Heart left ventricle (tissue), 16 donors: ENCODE data around the gene SOCS6. TPM values are rescaled to one million over a fixed set of nuclear protein-coding genes. Genes with fewer than 3 reads are reported as not detected.

Source experiments
- ATAC-seq, 4 donors: fragments of 200-7000 bp; cut with Tn5 transposase; one replicate each; pipeline ENCODE4 v1.9.1; 2020 to 2022; ENCODE audit warnings: moderate library complexity in 4 of 4, mild to moderate bottlenecking in 3 of 4, moderate number of reproducible peaks in 1 of 4
- DNase-seq, 5 donors: peaks; one replicate each; pipeline ENCODE4 v3.0.0-alpha.2; 2020
- H3K27ac ChIP-seq, 12 donors: fragments of 200-600 bp; sonication (generic) in 4 of 12; one replicate each; pipeline versions ENCODE4 v1.5.0 to v1.8.0; 2016 to 2022; ENCODE audit warnings: mild to moderate bottlenecking in 2 of 12
- H3K27me3 ChIP-seq, 9 donors: fragments of 200-600 bp; sonication (generic) in 2 of 9; one replicate each; pipeline versions ENCODE4 v1.5.1 to v1.8.0; 2016 to 2022; ENCODE audit warnings: mild to moderate bottlenecking in 3 of 9
- H3K36me3 ChIP-seq, 9 donors: fragments of 200-600 bp; sonication (generic) in 2 of 9; one replicate each; pipeline versions ENCODE4 v1.5.0 to v1.8.0; 2018 to 2022; ENCODE audit warnings: mild to moderate bottlenecking in 2 of 9
- H3K4me1 ChIP-seq, 12 donors: fragments of 200-600 bp; sonication (generic) in 4 of 12; one replicate each; pipeline versions ENCODE4 v1.5.0 to v1.8.0; 2016 to 2022; ENCODE audit warnings: mild to moderate bottlenecking in 3 of 12
- H3K4me3 ChIP-seq, 12 donors: fragments of 200-600 bp; sonication (generic) in 4 of 12; one replicate each; pipeline versions ENCODE4 v1.5.0 to v1.8.0; 2017 to 2022; ENCODE audit warnings: mild to moderate bottlenecking in 9 of 12, moderate library complexity in 4 of 12
- H3K9me3 ChIP-seq, 12 donors: fragments of 200-600 bp; sonication (generic) in 4 of 12; one replicate each; pipeline versions ENCODE4 v1.5.0 to v1.8.0; 2016 to 2022; ENCODE audit warnings: mild to moderate bottlenecking in 1 of 12
- POLR2A ChIP-seq, 2 donors: fragments of 450-650 bp; IDR thresholded peaks; one replicate each; pipeline ENCODE4 v1.6.1; 2017; ENCODE audit warnings: antibody characterized with exemption in 2 of 2, mild to moderate bottlenecking in 2 of 2, moderate library complexity in 2 of 2
- WGBS, 4 donors: extraction: QIAGEN DNeasy Blood & Tissue Kit in 2 of 4; methylation state at CpG; one replicate each; pipeline versions ENCODE4 v1.1.5 to v1.1.7; 2013 to 2018; 5-methylcytosine and 5-hydroxymethylcytosine counted together
- intact Hi-C, 10 donors: fragments of 100-400 bp; cut with DNase I; formaldehyde crosslinking; loops; one replicate each; pipeline versions ENCODE4 v1.11.1 to v1.14.2; 2022
- polyA plus RNA-seq, 2 donors: library from polyadenylated mRNA; stranded (reverse); fragments of 200-250 nt; gene quantifications; one replicate each; pipeline ENCODE4 v1.2.3, GENCODE V29; 2013
- total RNA-seq, 9 donors: library from RNA; depleted of rRNA in 2 of 9; stranded (reverse); fragments of >200 nt in 2 of 9; fragmentation: NEBNext Ultra II Directional in 3 of 9; extraction: Animal tissue kit (Norgen Biotek cat#: 25700) in 3 of 9; gene quantifications; one replicate each; pipeline versions ENCODE4 v1.1.0 to v1.2.4, GENCODE V29; 2016 to 2023
- TF ChIP-seq, protein P1 (sequence below), 12 donors: fragments of 200-600 bp; sonication (generic) in 4 of 12; IDR thresholded peaks; one replicate each; pipeline versions ENCODE4 v1.5.0 to v1.8.0; 2018 to 2022; ENCODE audit warnings: antibody characterized with exemption in 12 of 12, mild to moderate bottlenecking in 5 of 12
- donor health status: ischemic (EF 13 %, LVEDD 7.1; RV severe dilation, severe dysfunction).
- donor health status: healthy with polysubstance abuse.
- donor health status: DM: no; HTN: yes; CAD: no.
- donor health status: DM: no; HTN: no; CAD: no.
- donor health status: ischemic (EF 25% LVEDD 6.9; RV normal size, moderate dysfunction).
- donor health status: ischemic (EF 25% LVEDD 5.7; RV mildly dilated, moderate dysfunction).
- donor health status: healthy.
- donor health status: DM: yes; HTN: yes; CAD: no.
- donor health status: ischemic (EF 35%, LVEDD 5.7; RV mildly dilated, moderate dysfunction).
- donor health status: nonischemic (EF 11% LVEDD 7.7; RV severe dilation, severe dysfunction).
- donor health status: DM: yes; HTN: yes; CAD: no.
- donor health status: PGD.
- donor health status: ischemic (EF 29% LVEDD 5.4; RV normal size, mild dysfunction).
- donor health status: nonischemic (EF 23%, LVEDD 6.1; RV moderate dilation, normal function).

Gene SOCS6
- total and polyA plus RNA-seq, 11 donors: 6.5 to 32.9 (median 21.4) TPM

GRCh38 chr18:70334264-70334663, 45.4 kb downstream of the SOCS6 start:
- DNase-seq (no peak), ATAC-seq (no peak)
- intact Hi-C loops: loop anchor here in 1 of 10 donors (10.0 kb wide), 1 partner anchor 49 kb away; the partner anchor contains the start of gene SOCS6
- no peak for TF ChIP-seq POLR2A (IDR thresholded peaks at IDR 0.05)
- TF ChIP-seq, protein P1, sequence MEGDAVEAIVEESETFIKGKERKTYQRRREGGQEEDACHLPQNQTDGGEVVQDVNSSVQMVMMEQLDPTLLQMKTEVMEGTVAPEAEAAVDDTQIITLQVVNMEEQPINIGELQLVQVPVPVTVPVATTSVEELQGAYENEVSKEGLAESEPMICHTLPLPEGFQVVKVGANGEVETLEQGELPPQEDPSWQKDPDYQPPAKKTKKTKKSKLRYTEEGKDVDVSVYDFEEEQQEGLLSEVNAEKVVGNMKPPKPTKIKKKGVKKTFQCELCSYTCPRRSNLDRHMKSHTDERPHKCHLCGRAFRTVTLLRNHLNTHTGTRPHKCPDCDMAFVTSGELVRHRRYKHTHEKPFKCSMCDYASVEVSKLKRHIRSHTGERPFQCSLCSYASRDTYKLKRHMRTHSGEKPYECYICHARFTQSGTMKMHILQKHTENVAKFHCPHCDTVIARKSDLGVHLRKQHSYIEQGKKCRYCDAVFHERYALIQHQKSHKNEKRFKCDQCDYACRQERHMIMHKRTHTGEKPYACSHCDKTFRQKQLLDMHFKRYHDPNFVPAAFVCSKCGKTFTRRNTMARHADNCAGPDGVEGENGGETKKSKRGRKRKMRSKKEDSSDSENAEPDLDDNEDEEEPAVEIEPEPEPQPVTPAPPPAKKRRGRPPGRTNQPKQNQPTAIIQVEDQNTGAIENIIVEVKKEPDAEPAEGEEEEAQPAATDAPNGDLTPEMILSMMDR (IDR thresholded peaks at IDR 0.05): no peak
- Histone ChIP-seq H3K9me3 (peaks cover 0 to 25% (median 2%) of the 10 kb centered on the region in 12 donors), H3K27ac (peak overlapping the region in 4 of 12 donors; percentile 5 to 54 (median 12)), H3K27me3 (no peaks in the 10 kb centered on the region), H3K4me3 (no peak overlapping the region), H3K36me3 (peaks cover 0 to 18% (median 0%) of the 10 kb centered on the region in 9 donors), H3K4me1 (peaks cover 0 to 12% (median 2%) of the 10 kb centered on the region in 12 donors)
- WGBS, 4 donors: 96 to 100% (median 100%) methylated on average over 1 of the region's 1 CpG

DNA sequence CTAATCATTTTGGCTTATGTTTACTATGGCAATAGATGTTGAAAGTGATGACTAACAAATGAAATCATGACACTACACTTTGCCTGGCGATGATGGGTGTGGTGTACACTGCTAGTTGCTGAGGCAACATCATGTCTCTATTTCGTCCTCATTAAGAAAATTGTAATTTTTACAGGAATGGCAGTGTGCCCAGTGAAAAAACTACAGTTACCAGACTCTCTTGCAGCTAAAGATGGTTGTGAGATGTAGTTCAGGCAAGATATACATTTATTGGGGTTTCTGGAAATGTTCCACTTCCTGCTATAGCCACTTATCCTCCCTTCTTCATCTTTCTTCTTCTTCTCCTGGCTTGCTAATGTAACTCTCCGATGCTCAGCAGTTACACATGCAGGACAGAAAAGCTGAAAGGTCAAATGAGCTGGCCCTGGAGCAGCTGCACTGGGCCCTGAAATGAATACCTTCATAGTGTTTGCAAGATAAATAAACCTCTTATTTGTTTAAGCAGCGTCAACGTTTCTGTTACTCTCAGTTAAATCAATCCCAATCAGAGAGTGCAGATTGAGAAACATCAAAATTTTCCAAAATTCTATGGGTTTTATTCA, 46.0 kb downstream of the SOCS6 start:
- WGBS, 4 donors: 92 to 99% (median 95%) methylated on average over 5 of the region's 5 CpGs
- Histone ChIP-seq H3K36me3 (peaks cover 0 to 23% (median 3%) of the 10 kb centered on the region in 9 donors), H3K4me1 (peaks cover 0 to 12% (median 0%) of the 10 kb centered on the region in 12 donors), H3K4me3 (no peak overlapping the region), H3K27ac (no peak overlapping the region), H3K27me3 (no peaks in the 10 kb centered on the region), H3K9me3 (peaks cover 0 to 26% (median 2%) of the 10 kb centered on the region in 12 donors)
- DNase-seq (no peak), ATAC-seq (no peak)
- intact Hi-C loops: loop anchor here in 4 of 10 donors (5.0 to 10.0 kb wide), 4 partner anchors 38 to 128 kb away; partner anchors contain the start of genes SOCS6 (in 2 of the 4) and RTTN (in 1 of the 4)
- TF ChIP-seq, protein P1 (IDR thresholded peaks at IDR 0.05): no peak
- no peak for TF ChIP-seq POLR2A (IDR thresholded peaks at IDR 0.05)

DNA sequence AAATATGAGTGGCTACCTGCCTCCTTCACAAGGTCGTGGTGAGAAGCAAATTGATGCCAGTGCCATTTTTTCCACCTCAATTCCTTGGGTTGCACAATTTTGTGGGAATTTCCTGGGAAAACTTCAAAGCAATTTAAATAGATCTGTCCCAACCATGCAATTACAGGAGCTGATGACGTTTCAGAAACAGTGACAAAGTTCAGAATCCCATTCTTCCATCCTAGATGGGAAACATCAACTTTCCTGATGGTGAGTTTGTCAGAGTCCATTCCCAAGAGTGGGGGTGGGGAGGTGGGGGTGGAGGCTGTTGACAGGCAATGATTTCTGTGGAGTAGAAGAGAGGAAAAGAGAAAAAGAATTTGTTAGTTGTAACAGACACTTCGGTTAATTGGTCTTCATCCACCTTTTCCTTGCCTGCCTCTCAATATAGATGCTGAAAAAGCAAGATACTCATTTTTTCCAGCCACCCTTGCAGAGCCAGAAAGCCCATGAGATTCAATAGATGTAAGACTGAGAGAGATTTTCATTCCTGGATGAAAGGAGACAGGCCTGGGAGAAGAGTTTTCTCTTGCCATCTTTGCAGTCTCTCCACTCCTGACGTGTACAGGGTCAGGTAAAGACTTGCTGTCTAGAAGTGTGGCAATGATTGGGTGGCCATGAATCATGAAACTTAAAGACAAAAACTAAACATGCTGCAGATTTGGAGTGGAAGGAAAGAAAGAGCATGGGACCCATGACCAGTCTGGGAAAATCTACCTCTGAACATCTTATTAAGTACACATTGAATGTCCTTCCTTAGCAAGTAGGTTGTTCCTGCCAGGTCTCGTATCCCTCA, 47.3 kb downstream of the SOCS6 start:
- H3K36me3 ChIP-seq: peaks cover 0 to 29% (median 3%) of the 10 kb centered on the region in 9 donors
- no peak for DNase-seq
- no peak for ATAC-seq
- H3K9me3 ChIP-seq: peaks cover 0 to 26% (median 2%) of the 10 kb centered on the region in 12 donors
- intact Hi-C loops: loop anchor here in 4 of 10 donors (5.0 to 10.0 kb wide), 4 partner anchors 39 to 129 kb away; partner anchors contain the start of genes SOCS6 (in 2 of the 4) and RTTN (in 1 of the 4)
- H3K27me3 ChIP-seq: no peaks in the 10 kb centered on the region
- peaks cover 0 to 12% (median 0%) of the 10 kb centered on the region in 12 donors for H3K4me1 ChIP-seq
- H3K27ac ChIP-seq: peak overlapping the region in 9 of 12 donors; percentile 7 to 84 (median 70)
- TF ChIP-seq, protein P1 (IDR thresholded peaks at IDR 0.05): no peak
- TF ChIP-seq POLR2A (IDR thresholded peaks at IDR 0.05): no peak
- WGBS, 4 donors: 75 to 85% (median 81%) methylated on average over 5 of the region's 5 CpGs
- H3K4me3 ChIP-seq: peak overlapping the region in 5 of 12 donors; percentile 0 to 35 (median 14)
